Measurements from ENCODE around the gene ADO. TPM values are rescaled to one million over a fixed set of nuclear protein-coding genes. Genes with fewer than 3 reads are reported as not detected.

The ADO gene
- total RNA-seq, 1 donor from 2014 or later = 29.0 TPM

GRCh38 chr10:62769574-62770242 lies 34.8 kb upstream of the ADO start:
- no peaks in the 10 kb centered on the region for H3K4me1 ChIP-seq (ENCODE audit: insufficient read depth, low read length)
- no peaks in the 10 kb centered on the region for H4K20me1 ChIP-seq (ENCODE audit: insufficient read depth, low read length)
- no peaks in the 10 kb centered on the region for H3K79me2 ChIP-seq (ENCODE audit: insufficient read depth, low read length)
- no peak overlapping the region for H3K4me3 Mint-ChIP-seq (ENCODE audit: unreplicated experiment)
- no peaks in the 10 kb centered on the region for H3K36me3 ChIP-seq (ENCODE audit: insufficient read depth, low read length)
- H3K27me3 Mint-ChIP-seq (ENCODE audit: low read depth, unreplicated experiment) = no peaks in the 10 kb centered on the region
- H3K27ac Mint-ChIP-seq (ENCODE audit: unreplicated experiment) = no peak overlapping the region
- H3K9ac ChIP-seq (ENCODE audit: low read length) = no peak overlapping the region
- peaks cover 23% of the 10 kb centered on the region for H3K4me1 Mint-ChIP-seq (ENCODE audit: low read depth, unreplicated experiment)
- H2AFZ ChIP-seq (ENCODE audit: low read depth, low read length) = no peak overlapping the region
- H3K27me3 ChIP-seq (ENCODE audit: insufficient read depth, low read length) = peaks cover 9% of the 10 kb centered on the region
- no peaks in the 10 kb centered on the region for H3K36me3 Mint-ChIP-seq (ENCODE audit: low read depth, unreplicated experiment)
- no peaks in the 10 kb centered on the region for H3K9me3 Mint-ChIP-seq (ENCODE audit: unreplicated experiment)
- H3K27ac ChIP-seq (ENCODE audit: low read depth, low read length) = no peak overlapping the region
- no peaks in the 10 kb centered on the region for H3K9me3 ChIP-seq (ENCODE audit: insufficient read depth, low read depth, low read length)
- no peak overlapping the region for H3K4me2 ChIP-seq (ENCODE audit: low read length)
- H3K4me3 ChIP-seq (ENCODE audit: insufficient read depth, low read depth, low read length) = no peak overlapping the region
- FAIRE-seq = no peak
- no peak for DNase-seq (ENCODE audit: low read depth)
- TF ChIP-seq, protein P1, sequence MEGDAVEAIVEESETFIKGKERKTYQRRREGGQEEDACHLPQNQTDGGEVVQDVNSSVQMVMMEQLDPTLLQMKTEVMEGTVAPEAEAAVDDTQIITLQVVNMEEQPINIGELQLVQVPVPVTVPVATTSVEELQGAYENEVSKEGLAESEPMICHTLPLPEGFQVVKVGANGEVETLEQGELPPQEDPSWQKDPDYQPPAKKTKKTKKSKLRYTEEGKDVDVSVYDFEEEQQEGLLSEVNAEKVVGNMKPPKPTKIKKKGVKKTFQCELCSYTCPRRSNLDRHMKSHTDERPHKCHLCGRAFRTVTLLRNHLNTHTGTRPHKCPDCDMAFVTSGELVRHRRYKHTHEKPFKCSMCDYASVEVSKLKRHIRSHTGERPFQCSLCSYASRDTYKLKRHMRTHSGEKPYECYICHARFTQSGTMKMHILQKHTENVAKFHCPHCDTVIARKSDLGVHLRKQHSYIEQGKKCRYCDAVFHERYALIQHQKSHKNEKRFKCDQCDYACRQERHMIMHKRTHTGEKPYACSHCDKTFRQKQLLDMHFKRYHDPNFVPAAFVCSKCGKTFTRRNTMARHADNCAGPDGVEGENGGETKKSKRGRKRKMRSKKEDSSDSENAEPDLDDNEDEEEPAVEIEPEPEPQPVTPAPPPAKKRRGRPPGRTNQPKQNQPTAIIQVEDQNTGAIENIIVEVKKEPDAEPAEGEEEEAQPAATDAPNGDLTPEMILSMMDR (IDR thresholded peaks at IDR 0.05; ENCODE audit: insufficient read depth, low read depth, low read length) = no peak
- TF ChIP-seq EZH2 (IDR thresholded peaks at IDR 0.05; ENCODE audit: insufficient read depth, low read length) = no peak

DNA sequence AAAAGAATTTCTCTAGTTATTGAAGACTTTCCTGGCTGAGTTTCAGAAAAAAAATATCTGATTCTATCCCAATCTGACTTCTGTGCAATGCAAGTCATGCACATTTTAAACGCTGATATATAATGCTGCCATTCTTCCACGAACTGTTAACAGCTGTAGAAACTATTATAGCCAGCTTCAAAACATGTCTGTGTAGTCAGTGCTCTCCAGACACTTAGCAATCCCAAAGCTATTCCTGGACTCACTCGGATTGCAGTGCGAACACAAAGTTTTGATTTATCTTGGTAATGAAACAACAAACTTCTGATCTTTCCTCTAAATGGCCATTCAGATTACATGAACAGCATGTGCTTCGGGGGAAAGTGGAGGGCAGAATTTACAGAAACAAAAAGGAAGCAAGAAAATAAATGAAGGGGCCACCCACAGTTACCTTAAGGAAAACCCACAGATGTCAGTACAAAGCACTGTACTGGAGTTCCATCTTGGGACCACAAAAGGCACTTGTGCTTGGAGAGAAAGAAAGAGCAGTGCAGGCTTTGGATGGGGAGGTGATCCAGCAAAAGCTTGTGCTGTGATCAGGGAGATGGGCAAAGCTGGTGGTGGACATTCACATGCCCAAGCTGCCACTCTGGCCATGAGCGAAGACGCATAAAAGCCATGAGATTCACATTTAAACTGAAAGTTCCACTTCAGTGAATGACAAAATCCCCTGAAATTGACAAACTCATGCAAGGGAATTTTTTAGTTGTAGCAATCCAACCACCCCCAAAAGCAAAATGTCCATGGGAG lies 32.1 kb upstream of the ADO start:
- Histone ChIP-seq H3K27ac (ENCODE audit: low read depth, low read length) (no peak overlapping the region), H3K4me3 (ENCODE audit: insufficient read depth, low read depth, low read length) (no peak overlapping the region), H3K79me2 (ENCODE audit: insufficient read depth, low read length) (no peaks in the 10 kb centered on the region), H4K20me1 (ENCODE audit: insufficient read depth, low read length) (no peaks in the 10 kb centered on the region), H3K4me1 (ENCODE audit: insufficient read depth, low read length) (no peaks in the 10 kb centered on the region), H3K27me3 (ENCODE audit: insufficient read depth, low read length) (peaks cover 6% of the 10 kb centered on the region), H3K36me3 (ENCODE audit: insufficient read depth, low read length) (no peaks in the 10 kb centered on the region), H3K9ac (ENCODE audit: low read length) (no peak overlapping the region), H3K9me3 (ENCODE audit: insufficient read depth, low read depth, low read length) (no peaks in the 10 kb centered on the region), H2AFZ (ENCODE audit: low read depth, low read length) (no peak overlapping the region), H3K4me2 (ENCODE audit: low read length) (peak overlapping the region; percentile 23)
- FAIRE-seq = no peak
- no peaks in the 10 kb centered on the region for H3K9me3 Mint-ChIP-seq (ENCODE audit: unreplicated experiment)
- H3K27ac Mint-ChIP-seq (ENCODE audit: unreplicated experiment) = peak overlapping the region; percentile 36
- H3K27me3 Mint-ChIP-seq (ENCODE audit: low read depth, unreplicated experiment) = no peaks in the 10 kb centered on the region
- TF ChIP-seq, protein P1 (IDR thresholded peaks at IDR 0.05; ENCODE audit: insufficient read depth, low read depth, low read length) = no peak
- TF ChIP-seq EZH2 (IDR thresholded peaks at IDR 0.05; ENCODE audit: insufficient read depth, low read length) = no peak
- H3K4me1 Mint-ChIP-seq (ENCODE audit: low read depth, unreplicated experiment) = peaks cover 23% of the 10 kb centered on the region
- peak; percentile 21 for DNase-seq (ENCODE audit: low read depth)
- no peak overlapping the region for H3K4me3 Mint-ChIP-seq (ENCODE audit: unreplicated experiment)
- H3K36me3 Mint-ChIP-seq (ENCODE audit: low read depth, unreplicated experiment) = no peaks in the 10 kb centered on the region

GRCh38 chr10:62778125-62778524 lies 26.4 kb upstream of the ADO start:
- no peaks in the 10 kb centered on the region for H3K27me3 ChIP-seq (ENCODE audit: insufficient read depth, low read length)
- H3K27ac ChIP-seq (ENCODE audit: low read depth, low read length) = no peak overlapping the region
- Mint-ChIP-seq H3K4me1 (ENCODE audit: low read depth, unreplicated experiment) (peaks cover 12% of the 10 kb centered on the region), H3K36me3 (ENCODE audit: low read depth, unreplicated experiment) (peaks cover 3% of the 10 kb centered on the region), H3K27ac (ENCODE audit: unreplicated experiment) (no peak overlapping the region), H3K4me3 (ENCODE audit: unreplicated experiment) (no peak overlapping the region), H3K27me3 (ENCODE audit: low read depth, unreplicated experiment) (no peaks in the 10 kb centered on the region), H3K9me3 (ENCODE audit: unreplicated experiment) (no peaks in the 10 kb centered on the region)
- no peaks in the 10 kb centered on the region for H3K36me3 ChIP-seq (ENCODE audit: insufficient read depth, low read length)
- H3K9ac ChIP-seq (ENCODE audit: low read length) = no peak overlapping the region
- no peaks in the 10 kb centered on the region for H3K79me2 ChIP-seq (ENCODE audit: insufficient read depth, low read length)
- H4K20me1 ChIP-seq (ENCODE audit: insufficient read depth, low read length) = no peaks in the 10 kb centered on the region
- no peaks in the 10 kb centered on the region for H3K9me3 ChIP-seq (ENCODE audit: insufficient read depth, low read depth, low read length)
- FAIRE-seq (no peak), DNase-seq (ENCODE audit: low read depth) (no peak)
- TF ChIP-seq EZH2 (IDR thresholded peaks at IDR 0.05; ENCODE audit: insufficient read depth, low read length) = no peak
- TF ChIP-seq, protein P1 (IDR thresholded peaks at IDR 0.05; ENCODE audit: insufficient read depth, low read depth, low read length) = no peak
- H3K4me2 ChIP-seq (ENCODE audit: low read length) = no peak overlapping the region
- H3K4me3 ChIP-seq (ENCODE audit: insufficient read depth, low read depth, low read length) = no peak overlapping the region
- H2AFZ ChIP-seq (ENCODE audit: low read depth, low read length) = no peak overlapping the region
- no peaks in the 10 kb centered on the region for H3K4me1 ChIP-seq (ENCODE audit: insufficient read depth, low read length)

Measured in astrocyte (in vitro differentiated cells and primary cell).